Measurements from ENCODE around the gene C1orf87.

The C1orf87 gene

DNA sequence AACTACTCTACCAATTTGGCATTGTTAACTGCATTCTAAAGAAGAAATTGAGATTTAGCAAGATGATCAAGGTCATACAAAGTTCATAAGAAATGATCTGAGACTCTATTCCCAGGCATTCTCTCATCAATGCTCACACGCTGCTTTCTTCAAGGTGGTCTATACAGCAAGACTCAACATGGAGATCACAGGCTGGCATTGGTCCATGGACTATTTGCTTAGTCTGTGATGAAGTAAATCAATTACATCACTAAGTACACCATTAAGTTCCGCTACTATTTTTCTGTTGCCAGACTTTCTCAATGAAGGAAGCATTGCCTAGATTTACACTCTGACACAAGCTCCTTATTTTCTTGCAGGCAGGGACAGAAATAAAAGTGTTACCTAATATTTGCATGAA is 95.1 kb downstream of the C1orf87 start:
- Histone ChIP-seq H3K4me3 (ENCODE audit: low read depth, low read length) (no peak overlapping the region), H3K4me1 (ENCODE audit: control insufficient read depth, insufficient read depth, low read length) (no peaks in the 10 kb centered on the region), H3K9me3 (ENCODE audit: control insufficient read depth, insufficient read depth, low read depth, low read length) (no peaks in the 10 kb centered on the region), H3K36me3 (ENCODE audit: control insufficient read depth in 2 of 2, insufficient read depth in 1 of 2, low read length in 2 of 2) (no peaks in the 10 kb centered on the region), H3K27ac (ENCODE audit: extremely low read depth, low read depth, low read length) (no peak overlapping the region)
- ChIA-PET CTCF (interaction anchor here (0.7 to 1.2 kb wide), 4 partner anchors 21 to 178 kb away, joined by 3 to 5 read pairs (median 4); no protein-coding TSS in a partner anchor), POLR2A (no interaction called here)
- TF ChIP-seq, protein P1, sequence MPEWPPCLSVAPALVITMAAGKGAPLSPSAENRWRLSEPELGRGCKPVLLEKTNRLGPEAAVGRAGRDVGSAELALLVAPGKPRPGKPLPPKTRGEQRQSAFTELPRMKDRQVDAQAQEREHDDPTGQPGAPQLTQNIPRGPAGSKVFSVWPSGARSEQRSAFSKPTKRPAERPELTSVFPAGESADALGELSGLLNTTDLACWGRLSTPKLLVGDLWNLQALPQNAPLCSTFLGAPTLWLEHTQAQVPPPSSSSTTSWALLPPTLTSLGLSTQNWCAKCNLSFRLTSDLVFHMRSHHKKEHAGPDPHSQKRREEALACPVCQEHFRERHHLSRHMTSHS (tag by site-specific recombination; IDR thresholded peaks at IDR 0.05), result no peak
- no peak for TF ChIP-seq ZNF23 (tag by site-specific recombination; IDR thresholded peaks at IDR 0.05; ENCODE audit: borderline replicate concordance)
- TF ChIP-seq HOXC10 (CRISPR knock-in tag; IDR thresholded peaks at IDR 0.05), result no peak
- no peak for TF ChIP-seq ZNF561 (tag by site-specific recombination; IDR thresholded peaks at IDR 0.05; ENCODE audit: borderline replicate concordance)
- TF ChIP-seq SCRT1 (tag by site-specific recombination; IDR thresholded peaks at IDR 0.05; ENCODE audit: borderline replicate concordance), result no peak
- no peak for TF ChIP-seq ZNF146 (tag by site-specific recombination; IDR thresholded peaks at IDR 0.05)
- TF ChIP-seq ZFHX2 (tag by site-specific recombination; conservative IDR thresholded peaks at IDR 0.05), result no peak
- no peak for TF ChIP-seq EGR2 (tag by site-specific recombination; IDR thresholded peaks at IDR 0.05; ENCODE audit: low read depth)
- no peak for TF ChIP-seq ZNF175 (tag by site-specific recombination; IDR thresholded peaks at IDR 0.05)
- TF ChIP-seq SP2 (tag by site-specific recombination; IDR thresholded peaks at IDR 0.05), result no peak

DNA sequence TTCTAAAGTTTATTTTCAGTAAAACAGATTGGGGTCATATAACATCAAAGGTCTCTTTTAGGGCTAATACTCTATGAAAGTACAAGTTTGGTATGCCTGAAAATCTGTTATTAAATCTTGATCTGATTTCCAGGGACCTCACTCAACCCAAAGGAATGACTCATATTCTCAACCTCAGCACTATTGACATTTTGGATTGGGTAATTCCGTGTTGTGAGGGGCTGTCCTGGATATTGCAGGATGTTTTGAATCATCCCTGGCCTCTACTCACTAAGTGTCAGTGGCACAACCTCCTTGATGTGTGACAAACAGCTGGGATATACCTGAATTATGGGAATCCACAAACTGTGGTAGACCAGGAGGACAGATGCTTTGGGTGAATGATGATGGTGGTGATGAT is 95.5 kb downstream of the C1orf87 start:
- ChIA-PET POLR2A (no interaction called here), CTCF (interaction anchor here (1.0 to 2.6 kb wide), 3 partner anchors 11 to 142 kb away, joined by 3 to 30 read pairs (median 5); no protein-coding TSS in a partner anchor)
- Histone ChIP-seq H3K27ac (ENCODE audit: extremely low read depth, low read depth, low read length) (no peak overlapping the region), H3K4me3 (ENCODE audit: low read depth, low read length) (no peak overlapping the region), H3K4me1 (ENCODE audit: control insufficient read depth, insufficient read depth, low read length) (no peaks in the 10 kb centered on the region), H3K36me3 (ENCODE audit: control insufficient read depth in 2 of 2, insufficient read depth in 1 of 2, low read length in 2 of 2) (no peaks in the 10 kb centered on the region), H3K9me3 (ENCODE audit: control insufficient read depth, insufficient read depth, low read depth, low read length) (no peaks in the 10 kb centered on the region)
- TF ChIP-seq ZNF302 (tag by site-specific recombination; IDR thresholded peaks at IDR 0.05; ENCODE audit: low read depth) (no peak), ZNF548 (tag by site-specific recombination; IDR thresholded peaks at IDR 0.05) (no peak), BCL11B (tag by site-specific recombination; IDR thresholded peaks at IDR 0.05; ENCODE audit: low read depth) (no peak), ZNF580 (tag by site-specific recombination; IDR thresholded peaks at IDR 0.05) (no peak), HOXD13 (CRISPR knock-in tag; IDR thresholded peaks at IDR 0.05; ENCODE audit: borderline replicate concordance) (no peak), ZSCAN18 (tag by site-specific recombination; IDR thresholded peaks at IDR 0.05) (no peak), ZNF157 (tag by site-specific recombination; IDR thresholded peaks at IDR 0.05) (no peak), KLF9 (tag by site-specific recombination; IDR thresholded peaks at IDR 0.05; ENCODE audit: low read depth) (no peak), KLF1 (tag by site-specific recombination; IDR thresholded peaks at IDR 0.05) (no peak), ZBTB49 (tag by site-specific recombination; IDR thresholded peaks at IDR 0.05; ENCODE audit: low read depth) (no peak)
- TF ChIP-seq, protein P2, sequence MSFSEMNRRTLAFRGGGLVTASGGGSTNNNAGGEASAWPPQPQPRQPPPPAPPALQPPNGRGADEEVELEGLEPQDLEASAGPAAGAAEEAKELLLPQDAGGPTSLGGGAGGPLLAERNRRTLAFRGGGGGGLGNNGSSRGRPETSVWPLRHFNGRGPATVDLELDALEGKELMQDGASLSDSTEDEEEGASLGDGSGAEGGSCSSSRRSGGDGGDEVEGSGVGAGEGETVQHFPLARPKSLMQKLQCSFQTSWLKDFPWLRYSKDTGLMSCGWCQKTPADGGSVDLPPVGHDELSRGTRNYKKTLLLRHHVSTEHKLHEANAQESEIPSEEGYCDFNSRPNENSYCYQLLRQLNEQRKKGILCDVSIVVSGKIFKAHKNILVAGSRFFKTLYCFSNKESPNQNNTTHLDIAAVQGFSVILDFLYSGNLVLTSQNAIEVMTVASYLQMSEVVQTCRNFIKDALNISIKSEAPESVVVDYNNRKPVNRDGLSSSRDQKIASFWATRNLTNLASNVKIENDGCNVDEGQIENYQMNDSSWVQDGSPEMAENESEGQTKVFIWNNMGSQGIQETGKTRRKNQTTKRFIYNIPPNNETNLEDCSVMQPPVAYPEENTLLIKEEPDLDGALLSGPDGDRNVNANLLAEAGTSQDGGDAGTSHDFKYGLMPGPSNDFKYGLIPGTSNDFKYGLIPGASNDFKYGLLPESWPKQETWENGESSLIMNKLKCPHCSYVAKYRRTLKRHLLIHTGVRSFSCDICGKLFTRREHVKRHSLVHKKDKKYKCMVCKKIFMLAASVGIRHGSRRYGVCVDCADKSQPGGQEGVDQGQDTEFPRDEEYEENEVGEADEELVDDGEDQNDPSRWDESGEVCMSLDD (tag by site-specific recombination; IDR thresholded peaks at IDR 0.05), result no peak
- TF ChIP-seq, protein P3, sequence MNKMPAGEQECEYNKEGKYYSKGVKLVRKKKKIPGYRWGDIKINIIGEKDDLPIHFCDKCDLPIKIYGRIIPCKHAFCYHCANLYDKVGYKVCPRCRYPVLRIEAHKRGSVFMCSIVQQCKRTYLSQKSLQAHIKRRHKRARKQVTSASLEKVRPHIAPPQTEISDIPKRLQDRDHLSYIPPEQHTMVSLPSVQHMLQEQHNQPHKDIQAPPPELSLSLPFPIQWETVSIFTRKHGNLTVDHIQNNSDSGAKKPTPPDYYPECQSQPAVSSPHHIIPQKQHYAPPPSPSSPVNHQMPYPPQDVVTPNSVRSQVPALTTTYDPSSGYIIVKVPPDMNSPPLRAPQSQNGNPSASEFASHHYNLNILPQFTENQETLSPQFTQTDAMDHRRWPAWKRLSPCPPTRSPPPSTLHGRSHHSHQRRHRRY (tag by site-specific recombination; IDR thresholded peaks at IDR 0.05), result no peak
- TF ChIP-seq, protein P4, sequence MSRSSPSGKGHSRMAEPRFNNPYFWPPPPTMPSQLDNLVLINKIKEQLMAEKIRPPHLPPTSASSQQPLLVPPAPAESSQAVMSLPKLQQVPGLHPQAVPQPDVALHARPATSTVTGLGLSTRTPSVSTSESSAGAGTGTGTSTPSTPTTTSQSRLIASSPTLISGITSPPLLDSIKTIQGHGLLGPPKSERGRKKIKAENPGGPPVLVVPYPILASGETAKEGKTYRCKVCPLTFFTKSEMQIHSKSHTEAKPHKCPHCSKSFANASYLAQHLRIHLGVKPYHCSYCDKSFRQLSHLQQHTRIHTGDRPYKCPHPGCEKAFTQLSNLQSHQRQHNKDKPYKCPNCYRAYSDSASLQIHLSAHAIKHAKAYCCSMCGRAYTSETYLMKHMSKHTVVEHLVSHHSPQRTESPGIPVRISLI (tag by site-specific recombination; IDR thresholded peaks at IDR 0.05), result no peak

All from HEK293 (cell line).